Muscle of back (tissue), 11 donors: ENCODE results near the gene SERPINA5. TPM values are rescaled to one million over a fixed set of nuclear protein-coding genes. Genes with fewer than 3 reads are reported as not detected.
A peak's percentile ranks its signal among the peaks of the same experiment; 100 is the strongest.
"Not testable (repeated sequence)": the region's sequence is repeated elsewhere in the genome, so short reads cannot be mapped to it uniquely, and the experiment has no call there.

Experiments used
- DNase-seq, 3 donors: peaks; one replicate each; pipeline versions ENCODE4 v3.0.0 to v3.0.0-alpha.2; 2013
- polyA plus RNA-seq, 10 donors: library from polyadenylated mRNA; unstranded; fragments of 120-200 nt; gene quantifications; one replicate each; pipeline ENCODE4 v1.2.1, GENCODE V29; 2013; ENCODE audit not compliant: insufficient read length in 10 of 10

The SERPINA5 gene
- polyA plus RNA-seq, 10 donors: 0.08 to 0.55 (median 0.15) TPM; not detected in 3

DNA sequence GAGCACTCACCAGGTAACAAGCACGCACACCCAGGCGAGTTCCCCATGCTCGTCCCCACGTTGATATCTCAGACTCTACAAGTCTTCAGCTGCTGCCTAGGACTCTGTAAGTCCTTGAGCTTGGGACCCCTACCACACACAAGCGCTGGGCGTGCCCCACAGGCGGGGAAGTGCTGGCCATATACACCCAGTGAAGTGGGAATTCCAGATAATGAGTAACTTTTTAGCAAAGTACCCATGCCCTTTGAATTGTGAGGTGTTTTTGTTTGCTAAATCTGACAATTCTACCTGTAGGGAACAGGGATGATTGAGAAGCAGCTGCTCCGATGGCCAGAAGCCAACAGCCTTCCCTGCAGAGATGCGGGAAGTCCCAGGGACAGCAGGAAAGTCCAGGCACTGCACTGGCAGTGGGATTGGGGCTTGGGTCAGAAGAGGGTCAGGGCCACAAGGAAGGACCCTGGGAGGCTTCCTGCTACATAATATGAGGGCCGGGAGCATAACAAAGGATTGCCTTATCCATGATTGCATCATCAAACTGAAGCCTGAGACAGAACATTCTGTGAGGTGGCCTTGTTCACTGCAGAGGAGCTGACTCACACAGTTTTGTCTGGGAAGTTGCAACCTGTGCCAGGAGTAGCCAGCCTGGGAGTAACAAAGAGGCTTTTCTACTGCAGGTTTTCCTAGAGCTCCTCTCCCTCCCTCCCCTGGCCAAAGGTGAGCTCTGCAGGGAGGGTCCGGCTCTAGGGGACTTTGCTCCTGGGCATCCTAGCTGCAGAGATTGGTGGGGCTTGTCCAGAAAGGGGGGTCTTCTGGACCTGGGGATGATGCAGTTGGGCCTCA, 17.8 kb downstream of the SERPINA5 start:
- DNase-seq: peak in 2 of 3 donors; percentile 32 to 84

GRCh38 chr14:94599656-94600004, 18.4 kb downstream of the SERPINA5 start:
- no peak for DNase-seq

DNA sequence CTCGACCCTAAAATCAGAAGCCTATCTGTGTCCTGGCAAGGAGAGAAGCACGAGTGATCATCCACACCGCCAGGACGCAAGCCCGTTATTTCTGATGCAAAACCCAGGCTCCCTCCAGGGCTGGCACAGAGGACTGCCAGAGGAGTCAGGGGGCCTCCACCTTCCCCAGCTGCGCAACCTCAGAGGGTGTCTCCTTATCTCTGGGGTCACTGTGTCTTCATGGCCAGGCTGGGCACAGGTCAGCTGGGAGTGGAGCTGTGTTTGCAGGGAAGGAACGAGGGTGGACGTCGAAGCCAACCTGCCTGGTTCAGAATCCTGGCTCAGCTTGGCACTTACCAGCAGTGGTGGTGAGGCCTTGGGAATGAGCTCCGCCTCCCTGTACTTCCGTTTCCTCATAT, 18.9 kb downstream of the SERPINA5 start:
- DNase-seq: no peak

- DNase-seq: peak; percentile 54 to 82 (median 73)
Observed at GRCh38 chr14:94601884-94602391, 20.7 kb downstream of the SERPINA5 start.

GRCh38 chr14:94602722-94603121, 21.5 kb downstream of the SERPINA5 start:
- DNase-seq: no peak

DNA sequence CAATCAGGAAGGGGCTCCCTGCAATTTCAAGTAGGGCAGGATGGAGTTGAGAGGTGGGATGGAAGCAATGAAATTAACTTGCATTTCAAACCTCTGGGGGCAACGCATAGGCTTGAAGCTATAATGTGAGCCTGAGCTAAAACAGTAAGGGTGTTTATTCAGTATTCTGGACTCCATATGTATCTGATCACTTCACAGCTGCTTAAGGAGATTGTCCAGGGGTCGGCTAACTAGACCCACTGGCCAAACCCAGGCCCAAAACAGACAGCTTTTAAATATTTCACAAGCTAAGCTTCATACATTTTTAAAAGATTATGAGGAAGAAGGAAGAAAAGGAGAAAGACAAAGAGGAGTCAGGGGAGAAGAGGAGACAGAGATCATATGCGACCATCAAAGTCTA, 24.1 kb downstream of the SERPINA5 start:
- no peak for DNase-seq

DNA sequence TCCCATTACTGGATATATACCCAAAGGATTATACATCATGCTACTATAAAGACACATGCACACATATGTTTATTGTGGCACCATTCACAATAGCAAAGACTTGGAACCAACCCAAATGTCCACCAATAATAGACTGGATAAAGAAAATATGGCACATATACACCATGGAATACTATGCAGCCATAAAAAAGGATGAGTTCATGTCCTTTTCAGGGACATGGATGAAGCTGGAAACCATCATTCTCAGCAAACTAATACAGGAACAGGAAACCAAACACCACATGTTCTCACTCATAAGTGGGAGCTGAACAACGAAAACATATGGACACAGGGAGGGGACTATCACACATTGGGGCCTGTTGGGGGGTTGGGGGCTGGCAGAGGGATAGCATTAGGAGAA, 27.7 kb downstream of the SERPINA5 start:
- DNase-seq: not testable (repeated sequence)

GRCh38 chr14:94611179-94611578, 30.0 kb downstream of the SERPINA5 start:
- DNase-seq: no peak

- no peak for DNase-seq
Observed at GRCh38 chr14:94612174-94612573, 30.9 kb downstream of the SERPINA5 start, which contains the start of gene SERPINA3. SERPINA3 (plus strand) TSS chr14:94612391; CDS start chr14:94614442, 2,051 bp downstream.

GRCh38 chr14:94612580-94613554, 31.6 kb downstream of the SERPINA5 start:
- no peak for DNase-seq

- no peak for DNase-seq
Observed at GRCh38 chr14:94613720-94614644, 32.8 kb downstream of the SERPINA5 start.

DNA sequence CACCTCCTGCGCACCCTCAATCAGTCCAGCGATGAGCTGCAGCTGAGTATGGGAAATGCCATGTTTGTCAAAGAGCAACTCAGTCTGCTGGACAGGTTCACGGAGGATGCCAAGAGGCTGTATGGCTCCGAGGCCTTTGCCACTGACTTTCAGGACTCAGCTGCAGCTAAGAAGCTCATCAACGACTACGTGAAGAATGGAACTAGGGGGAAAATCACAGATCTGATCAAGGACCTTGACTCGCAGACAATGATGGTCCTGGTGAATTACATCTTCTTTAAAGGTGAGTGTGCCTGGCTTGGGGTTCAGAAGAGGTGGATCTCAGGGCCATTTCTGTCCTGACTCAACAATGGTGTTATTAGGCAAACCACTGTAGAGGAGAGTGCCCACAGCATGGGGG, 33.6 kb downstream of the SERPINA5 start:
- no peak for DNase-seq

GRCh38 chr14:94615254-94615653, 34.0 kb downstream of the SERPINA5 start:
- DNase-seq: no peak

- DNase-seq: no peak
Observed at GRCh38 chr14:94615823-94616570, 34.8 kb downstream of the SERPINA5 start.

DNA sequence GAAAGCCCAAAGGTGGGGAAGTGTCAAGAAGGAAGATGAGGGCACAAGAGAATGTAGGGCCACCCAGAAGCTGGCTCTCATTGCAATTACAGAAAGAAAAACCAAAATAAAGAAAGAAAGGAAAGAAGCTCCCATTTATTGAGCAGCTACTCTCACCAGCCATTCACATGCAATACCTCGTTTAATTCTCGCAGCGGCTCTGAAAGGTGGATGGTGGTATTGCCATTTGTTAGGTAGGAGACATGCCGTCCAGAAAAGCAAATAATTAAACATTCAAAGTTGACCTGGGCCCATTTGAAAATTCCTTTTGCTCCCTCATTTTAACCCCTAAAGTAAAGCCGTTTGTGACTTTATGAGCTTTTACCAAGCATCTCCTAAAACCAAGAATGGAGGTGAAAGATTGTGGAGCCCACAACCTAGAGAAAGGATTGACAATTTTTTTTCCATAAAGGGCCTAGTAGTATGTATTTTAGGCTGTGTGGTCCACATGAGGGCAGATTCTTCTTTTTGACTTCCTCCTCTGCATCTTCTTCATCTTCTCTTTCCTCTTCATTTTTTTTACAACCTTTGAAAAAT, 36.2 kb downstream of the SERPINA5 start:
- no peak for DNase-seq

GRCh38 chr14:94617988-94618822, 37.0 kb downstream of the SERPINA5 start:
- DNase-seq: no peak

- DNase-seq: no peak
Observed at GRCh38 chr14:94619297-94619696, 38.1 kb downstream of the SERPINA5 start.

GRCh38 chr14:94620597-94620996, 39.4 kb downstream of the SERPINA5 start:
- DNase-seq: no peak
